ENCODE data around the gene KRTAP9-3. TPM values are rescaled to one million over a fixed set of nuclear protein-coding genes. Genes with fewer than 3 reads are reported as not detected.

Gene KRTAP9-3
- total and polyA plus RNA-seq, 2 of the 8 experiments (the other 6 are each of a cell fraction or from before 2014, with no cell fraction given): not detected

DNA sequence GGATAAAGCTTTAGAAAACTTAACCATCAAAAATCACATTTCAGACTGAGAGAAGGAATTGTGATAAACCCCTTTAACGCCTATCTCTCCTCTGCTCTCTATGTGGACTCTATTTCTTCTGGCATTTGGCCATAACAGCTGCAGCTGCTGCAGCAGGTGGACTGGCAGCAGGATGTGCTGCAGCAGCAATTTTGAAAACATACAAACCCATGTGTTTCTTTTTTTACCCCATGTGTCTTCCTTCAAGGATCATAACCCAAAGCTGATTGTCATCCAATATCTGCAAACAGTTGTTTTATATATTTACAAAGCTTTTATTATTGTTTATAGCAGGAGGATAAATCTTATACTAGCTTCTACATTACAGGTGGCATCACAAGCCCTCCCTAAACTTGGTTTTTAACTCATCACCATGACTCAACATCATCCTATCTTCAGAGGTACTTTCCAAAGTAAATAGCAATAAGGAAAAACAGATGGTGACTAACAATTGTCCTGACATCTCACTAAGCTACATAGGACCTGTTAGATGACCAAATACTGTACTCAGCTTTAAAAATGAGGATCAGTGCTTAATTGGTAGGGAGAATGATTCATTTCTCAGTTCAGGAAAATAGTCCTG is 20.3 kb upstream of the KRTAP9-3 start:
- peaks cover under 1 to 7% of the 10 kb centered on the region in 2 experiments; a peak in 2 of 4 replicates for H3K9me3 ChIP-seq (ENCODE audit: insufficient read depth in 2 of 2, low read depth in 1 of 2, low read length in 1 of 2)
- H4K5ac ChIP-seq (ENCODE audit: insufficient read length, low read depth, low read length): no peak overlapping the region
- ChIA-PET CTCF (ENCODE audit: partially characterized antibody) (interaction anchor here (0.8 to 1.4 kb wide), 3 partner anchors 13 to 337 kb away, joined by 3 read pairs; no protein-coding TSS in a partner anchor), POLR2A (ENCODE audit: partially characterized antibody) (no interaction called here)
- no peaks in the 10 kb centered on the region for H3K4me1 ChIP-seq (replicated peaks in 1 of 4; ENCODE audit: control insufficient read depth in 3 of 4, insufficient read depth in 4 of 4, low read length in 3 of 4)
- H2AFZ ChIP-seq (ENCODE audit: low read length): no peak overlapping the region
- H3K27ac ChIP-seq (ENCODE audit: low read depth, low read length): no peak overlapping the region
- H3K36me3 ChIP-seq (ENCODE audit: control insufficient read depth in 2 of 4, insufficient read depth in 4 of 4, low read length in 3 of 4): no peaks in the 10 kb centered on the region; a peak in 2 of 8 replicates
- H3K56ac ChIP-seq (replicated peaks; ENCODE audit: insufficient read length, low read depth, low read length): no peak overlapping the region
- no peak overlapping the region for H2BK20ac ChIP-seq (ENCODE audit: low read length)
- no peak overlapping the region for H3K14ac ChIP-seq (ENCODE audit: insufficient read length)
- no peak overlapping the region for H3K18ac ChIP-seq (ENCODE audit: extremely low read depth, low read length)
- H3K4ac ChIP-seq (replicated peaks; ENCODE audit: insufficient read length, low read depth, low read length): no peak overlapping the region
- H3K9ac ChIP-seq (replicated peaks in 1 of 4; ENCODE audit: extremely low read depth in 1 of 4, low read depth in 3 of 4, low read length in 3 of 4): no peak overlapping the region
- no peaks in the 10 kb centered on the region for H3K23me2 ChIP-seq (ENCODE audit: low read depth, low read length)
- no peaks in the 10 kb centered on the region for H3K79me1 ChIP-seq (ENCODE audit: low read depth, low read length)
- no peaks in the 10 kb centered on the region for H4K20me1 ChIP-seq (replicated peaks in 1 of 2; ENCODE audit: control insufficient read depth in 1 of 2, insufficient read depth in 2 of 2, low read length in 2 of 2)
- H3K27me3 ChIP-seq (replicated peaks in 1 of 4; ENCODE audit: control insufficient read depth in 3 of 4, extremely low read depth in 1 of 4, insufficient read depth in 3 of 4, low read length in 3 of 4): no peaks in the 10 kb centered on the region
- FAIRE-seq (no peak), DNase-seq (ENCODE audit: low read depth in 1 of 2, low spot score in 2 of 2) (no peak)
- no peak overlapping the region for H2BK15ac ChIP-seq (ENCODE audit: low read length)
- no peak overlapping the region for H3K4me3 ChIP-seq (ENCODE audit: extremely low read depth in 1 of 4, insufficient read depth in 2 of 4, low read depth in 3 of 4, low read length in 4 of 4)
- 100% methylated on average over 1 of the region's 1 CpG; no CpG with 5 or more reads in 1 of the 2 experiments for WGBS, 2 experiments (ENCODE audit: extremely low coverage in 1 of 2, insufficient coverage in 1 of 2, insufficient read length in 1 of 2, insufficient replicate concordance in 2 of 2, low coverage in 1 of 2, low lambda C conversion rate in 2 of 2, missing lambda C conversion rate in 1 of 2)
- H4K91ac ChIP-seq (replicated peaks; ENCODE audit: insufficient read length, low read length): no peak overlapping the region
- H4K8ac ChIP-seq (ENCODE audit: extremely low read depth, insufficient read depth, low read length): no peak overlapping the region; the same call in 1 of the 2 replicates
- H2BK5ac ChIP-seq (ENCODE audit: low read depth, low read length): no peak overlapping the region
- TF ChIP-seq SUZ12 (IDR thresholded peaks at IDR 0.05; ENCODE audit: low read length) (no peak), ATF2 (IDR thresholded peaks at IDR 0.05; ENCODE audit: low read length) (no peak), JUND (IDR thresholded peaks at IDR 0.05; ENCODE audit: low read length) (no peak)
- no peak overlapping the region for H2BK12ac ChIP-seq (ENCODE audit: low read depth, low read length)
- no peak overlapping the region for H3K23ac ChIP-seq (ENCODE audit: insufficient read length)
- no peak overlapping the region for H2BK120ac ChIP-seq (replicated peaks; ENCODE audit: low read depth, low read length)
- no peak overlapping the region for H2AK5ac ChIP-seq (ENCODE audit: low read depth, low read length)
- no peaks in the 10 kb centered on the region for H3K79me2 ChIP-seq (ENCODE audit: control insufficient read depth in 1 of 2, insufficient read depth in 2 of 2, low read length in 2 of 2)
- no peak overlapping the region for H3K4me2 ChIP-seq (ENCODE audit: insufficient read depth in 1 of 2, low read depth in 2 of 2, low read length in 2 of 2)
